MM.1S (cell line): ENCODE data around the gene BOK.

ENCODE experiments used
- DNase-seq: peaks from one replicate; pipeline ENCODE4 v3.0.0-alpha.2; 2015
- H2AFZ ChIP-seq: fragments of 300-600 bp; sonication (generic); 2 replicates; pipeline ENCODE4 v1.6.0; 2016; ENCODE audit warnings: antibody characterized with exemption, low read length
- H3F3A ChIP-seq: fragments of 300-600 bp; sonication (generic); 2 replicates; pipeline ENCODE4 v1.6.1; 2016; ENCODE audit warnings: mild to moderate bottlenecking, antibody characterized with exemption, low read length, moderate library complexity, mixed read lengths; ENCODE audit not compliant: insufficient read depth
- H3K27ac ChIP-seq: fragments of 300-600 bp; sonication (generic); 2 replicates; pipeline ENCODE4 v1.5.1; 2016; ENCODE audit warnings: mild to moderate bottlenecking, low read length
- H3K27me3 ChIP-seq: fragments of 300-600 bp; sonication (generic); replicated peaks from 2 replicates; pipeline ENCODE4 v1.6.0; 2016; ENCODE audit warnings: low read length; ENCODE audit not compliant: insufficient read depth
- H3K36me3 ChIP-seq: fragments of 300-600 bp; sonication (generic); replicated peaks from 2 replicates; pipeline ENCODE4 v1.6.1; 2016; ENCODE audit warnings: mild to moderate bottlenecking, low read length, mixed read lengths; ENCODE audit not compliant: insufficient read depth
- H3K4me1 ChIP-seq: fragments of 300-600 bp; sonication (generic); 2 replicates; pipeline ENCODE4 v1.6.1; 2016; ENCODE audit warnings: low read length, mixed read lengths
- H3K4me2 ChIP-seq: fragments of 300-600 bp; sonication (generic); 2 replicates; pipeline ENCODE4 v1.6.0; 2016; ENCODE audit warnings: low read depth, low read length
- H3K4me3 ChIP-seq: fragments of 300-600 bp; sonication (generic); 2 replicates; pipeline ENCODE4 v1.5.1; 2016; ENCODE audit warnings: low read length, mixed read lengths
- H3K79me2 ChIP-seq: fragments of 300-600 bp; sonication (generic); 2 replicates; pipeline ENCODE4 v1.6.1; 2016; ENCODE audit warnings: mixed run types, low read length, mixed read lengths
- H3K9ac ChIP-seq: fragments of 300-600 bp; sonication (generic); 2 replicates; pipeline ENCODE4 v1.6.1; 2016; ENCODE audit warnings: low read length, mixed read lengths
- H3K9me2 ChIP-seq: fragments of 300-600 bp; sonication (generic); replicated peaks from 2 replicates; pipeline ENCODE4 v1.6.1; 2016; ENCODE audit warnings: mild to moderate bottlenecking, low read length, mixed read lengths; ENCODE audit not compliant: insufficient read depth
- H3K9me3 ChIP-seq: fragments of 300-600 bp; sonication (generic); replicated peaks from 2 replicates; pipeline ENCODE4 v1.6.1; 2016; ENCODE audit warnings: mild to moderate bottlenecking, low read length, mixed read lengths; ENCODE audit not compliant: insufficient read depth
- H4K20me1 ChIP-seq: fragments of 300-600 bp; sonication (generic); 2 replicates; pipeline ENCODE4 v1.6.1; 2016; ENCODE audit warnings: mild to moderate bottlenecking, low read length, moderate library complexity, mixed read lengths; ENCODE audit not compliant: insufficient read depth
- CTCF ChIP-seq: fragments of 300-600 bp; sonication (generic); IDR thresholded peaks from 2 replicates; pipeline ENCODE4 v1.5.1; 2016; ENCODE audit warnings: antibody characterized with exemption, low read length, mixed read lengths
- EZH2 ChIP-seq: fragments of 300-600 bp; sonication (generic); optimal IDR thresholded peaks from 2 replicates; pipeline ENCODE3; 2017; ENCODE audit warnings: low read depth, mild to moderate bottlenecking, antibody characterized with exemption, low read length, mixed read lengths
- EZH2phosphoT487 ChIP-seq: fragments of 300-600 bp; sonication (generic); IDR thresholded peaks from 2 replicates; pipeline ENCODE4 v1.6.1; 2018; ENCODE audit warnings: antibody characterized with exemption, low read length

The BOK gene

GRCh38 chr2:241602720-241603119, 44.2 kb downstream of the BOK start:
- H3K36me3 ChIP-seq: no peaks in the 10 kb centered on the region
- H3K4me1 ChIP-seq: no peaks in the 10 kb centered on the region
- H3F3A ChIP-seq: no peaks in the 10 kb centered on the region
- no peaks in the 10 kb centered on the region for H3K79me2 ChIP-seq
- H3K9me3 ChIP-seq: no peaks in the 10 kb centered on the region
- H3K4me2 ChIP-seq: no peak overlapping the region
- H3K4me3 ChIP-seq: no peak overlapping the region
- H3K9ac ChIP-seq: no peak overlapping the region
- no peak overlapping the region for H3K27ac ChIP-seq
- no peaks in the 10 kb centered on the region for H3K27me3 ChIP-seq
- H2AFZ ChIP-seq: no peak overlapping the region
- no peaks in the 10 kb centered on the region for H3K9me2 ChIP-seq
- no peaks in the 10 kb centered on the region for H4K20me1 ChIP-seq
- DNase-seq: no peak
- TF ChIP-seq EZH2phosphoT487 (no peak), EZH2 (no peak)

- no peaks in the 10 kb centered on the region for H3K9me2 ChIP-seq
- H3K79me2 ChIP-seq: 0 out of 2 replicates have a peak, but pooled peaks cover 3% of the 10 kb centered on the region
- no peak overlapping the region for H3K4me3 ChIP-seq
- H3K36me3 ChIP-seq: no peaks in the 10 kb centered on the region
- DNase-seq: no peak
- H3K27me3 ChIP-seq: no peaks in the 10 kb centered on the region
- H2AFZ ChIP-seq: no peak overlapping the region
- no peak overlapping the region for H3K4me2 ChIP-seq
- H3F3A ChIP-seq: no peaks in the 10 kb centered on the region
- TF ChIP-seq EZH2: no peak
- TF ChIP-seq CTCF: no peak
- TF ChIP-seq EZH2phosphoT487: no peak
- no peaks in the 10 kb centered on the region for H3K4me1 ChIP-seq
- no peaks in the 10 kb centered on the region for H4K20me1 ChIP-seq
- no peak overlapping the region for H3K27ac ChIP-seq
- H3K9me3 ChIP-seq: no peaks in the 10 kb centered on the region
- H3K9ac ChIP-seq: no peak overlapping the region
Observed at GRCh38 chr2:241603686-241604085, 45.1 kb downstream of the BOK start.

- Histone ChIP-seq H3K4me3 (no peak overlapping the region), H3K9ac (no peak overlapping the region), H2AFZ (no peak overlapping the region), H4K20me1 (no peaks in the 10 kb centered on the region), H3K9me2 (no peaks in the 10 kb centered on the region), H3K36me3 (no peaks in the 10 kb centered on the region), H3K9me3 (no peaks in the 10 kb centered on the region), H3K4me2 (no peak overlapping the region), H3F3A (no peaks in the 10 kb centered on the region), H3K27ac (no peak overlapping the region), H3K4me1 (no peaks in the 10 kb centered on the region), H3K27me3 (no peaks in the 10 kb centered on the region), H3K79me2 (peaks cover 10% of the 10 kb centered on the region; the same call in 1 of the 2 replicates)
- TF ChIP-seq CTCF: no peak
- no peak for TF ChIP-seq EZH2
- TF ChIP-seq EZH2phosphoT487: no peak
- no peak for DNase-seq
Observed at GRCh38 chr2:241606186-241606585, 47.6 kb downstream of the BOK start.

- Histone ChIP-seq H3K9ac (no peak overlapping the region), H3K27me3 (no peaks in the 10 kb centered on the region), H3K27ac (no peak overlapping the region), H3K9me3 (no peaks in the 10 kb centered on the region), H3F3A (no peaks in the 10 kb centered on the region), H3K4me1 (no peaks in the 10 kb centered on the region), H4K20me1 (no peaks in the 10 kb centered on the region), H3K36me3 (no peaks in the 10 kb centered on the region), H2AFZ (no peak overlapping the region), H3K79me2 (peaks cover 10% of the 10 kb centered on the region; the same call in 1 of the 2 replicates), H3K4me3 (no peak overlapping the region), H3K4me2 (no peak overlapping the region), H3K9me2 (no peaks in the 10 kb centered on the region)
- no peak for TF ChIP-seq EZH2phosphoT487
- TF ChIP-seq EZH2: no peak
- no peak for TF ChIP-seq CTCF
- no peak for DNase-seq
Observed at GRCh38 chr2:241607162-241607885, 48.8 kb downstream of the BOK start.
